GM19043 (cell line): Measurements from ENCODE around the gene SPOPL.
A peak's percentile ranks its signal among the peaks of the same experiment; 100 is the strongest.
"Not testable (repeated sequence)": the region's sequence is repeated elsewhere in the genome, so short reads cannot be mapped to it uniquely, and the experiment has no call there.

Source experiments
- ATAC-seq: cut with Tn5 transposase; IDR thresholded peaks from one replicate; pipeline ENCODE4 v1.9.1; 2021; ENCODE audit warnings: low read depth; ENCODE audit not compliant: unreplicated experiment

The SPOPL gene

DNA sequence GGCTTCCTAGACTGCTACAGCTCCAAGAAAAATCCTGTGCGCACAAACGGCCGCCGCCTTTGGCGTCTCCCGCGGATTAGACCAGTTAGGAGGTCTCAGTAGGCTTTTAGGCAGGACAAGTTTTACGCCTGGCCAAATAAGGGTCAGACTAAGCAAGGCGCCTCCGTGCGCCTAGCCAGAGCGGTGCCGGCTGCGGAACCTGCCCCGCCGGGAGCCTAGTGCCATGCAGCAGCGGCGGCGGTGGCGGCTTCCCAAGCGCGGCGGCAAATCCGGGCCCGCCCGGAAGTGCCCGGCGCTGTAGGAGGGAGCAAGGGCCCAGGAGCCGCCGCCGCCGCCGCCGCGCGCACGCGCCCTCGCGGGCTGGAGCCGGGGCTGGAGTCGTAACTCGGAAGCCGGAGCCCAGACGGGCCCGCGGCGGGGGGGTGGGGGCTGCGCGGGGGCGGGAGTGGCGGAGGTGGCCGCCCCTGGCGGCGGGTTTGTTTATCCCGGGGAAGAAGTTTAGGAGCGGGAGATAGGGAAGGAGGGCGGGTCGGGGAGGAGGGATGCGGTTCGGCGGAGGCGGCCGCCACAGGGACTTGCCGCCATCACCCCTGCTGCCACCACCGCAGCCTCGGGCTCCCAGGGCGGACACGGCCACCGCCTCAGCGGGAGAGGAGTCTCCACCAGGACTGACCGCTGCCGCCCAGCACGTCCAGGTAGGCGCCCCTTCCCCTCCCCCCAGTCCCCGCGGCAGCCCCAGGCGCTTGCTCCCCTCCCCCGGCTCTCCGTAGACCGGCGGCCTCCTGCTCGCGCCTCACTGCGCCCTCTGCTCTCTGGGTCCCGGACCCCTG lies at the start of gene SPOPL:
Gene SPOPL, plus strand, starts transcription at position 346 of the 830 bp plus-strand sequence. CDS start 48,447 bp downstream, outside the sequence.
- ATAC-seq, result peak; percentile 56

DNA sequence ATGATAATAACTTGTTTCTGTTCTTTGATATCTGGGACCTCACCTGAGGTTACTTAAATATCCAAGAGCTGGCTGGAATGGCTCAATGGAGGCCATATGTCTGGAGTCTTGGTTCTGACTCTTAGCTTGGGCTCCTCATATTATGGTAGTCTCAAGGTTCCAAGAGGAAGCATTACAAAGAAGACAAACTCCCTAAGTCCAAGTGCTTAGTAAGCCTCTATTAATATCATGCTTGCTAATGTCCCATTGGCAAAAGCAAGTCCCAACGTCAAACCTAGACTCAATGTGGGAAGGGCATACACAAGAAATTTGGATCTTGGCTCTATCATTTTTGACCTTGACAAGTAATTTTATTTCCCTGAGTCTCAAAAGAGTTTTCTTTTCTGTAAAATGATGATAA lies 49.2 kb upstream of the SPOPL start:
- no peak for ATAC-seq

DNA sequence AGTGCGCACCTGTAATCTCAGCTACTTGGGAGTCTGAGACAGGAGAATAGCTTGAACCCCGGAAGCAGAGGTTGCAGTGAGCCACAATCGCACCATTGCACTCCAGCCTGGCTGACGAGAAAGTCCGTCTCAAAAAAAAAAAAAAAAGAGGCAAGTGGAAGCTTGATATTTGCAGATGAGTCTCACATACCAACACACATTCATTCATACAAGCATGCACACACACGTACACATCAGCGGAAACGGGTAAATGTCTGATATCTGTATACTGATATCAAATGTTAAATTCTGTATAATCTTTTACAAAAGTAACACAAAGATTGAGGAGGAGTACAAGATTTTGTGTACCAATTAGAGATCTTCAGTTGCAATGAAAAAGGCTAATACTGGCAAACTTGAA lies 47.8 kb upstream of the SPOPL start:
- ATAC-seq, result no peak

DNA sequence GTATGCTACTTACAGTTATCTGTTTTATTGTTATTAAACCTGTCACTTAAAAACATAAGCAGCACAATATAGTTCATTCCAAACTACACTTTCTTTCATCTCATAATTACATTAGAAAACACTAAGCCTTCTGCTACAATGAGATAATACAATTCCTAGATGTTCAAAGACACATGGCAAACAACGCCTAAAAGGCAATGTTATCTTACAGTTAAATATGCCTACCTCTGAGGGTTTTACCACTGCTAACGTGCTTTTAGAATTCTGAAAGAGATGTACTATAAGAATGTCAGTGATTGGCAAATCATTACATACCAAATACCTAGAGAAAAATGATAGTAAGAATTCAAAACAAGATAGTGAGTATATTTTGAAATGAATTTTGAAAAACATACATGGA lies 46.8 kb upstream of the SPOPL start:
- no peak for ATAC-seq

DNA sequence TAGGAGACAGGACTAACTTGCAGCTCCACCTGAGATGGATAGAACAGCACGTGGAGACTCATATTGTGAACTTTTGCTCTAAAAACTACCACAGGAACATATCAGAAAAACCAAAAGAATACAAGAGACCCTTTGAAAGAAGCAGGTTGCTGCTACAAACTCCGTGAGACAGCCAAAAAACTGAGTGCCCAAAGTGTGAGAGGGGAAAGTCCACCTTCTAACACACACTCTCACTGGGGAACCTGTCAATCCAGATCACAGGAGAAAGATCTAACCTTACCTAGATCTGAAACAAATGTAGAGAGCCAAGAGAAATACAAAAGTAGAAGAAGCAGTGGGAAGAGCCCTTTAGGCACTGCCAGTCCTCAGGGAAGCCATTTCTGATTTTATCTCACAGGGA lies 46.3 kb upstream of the SPOPL start:
- no peak for ATAC-seq

DNA sequence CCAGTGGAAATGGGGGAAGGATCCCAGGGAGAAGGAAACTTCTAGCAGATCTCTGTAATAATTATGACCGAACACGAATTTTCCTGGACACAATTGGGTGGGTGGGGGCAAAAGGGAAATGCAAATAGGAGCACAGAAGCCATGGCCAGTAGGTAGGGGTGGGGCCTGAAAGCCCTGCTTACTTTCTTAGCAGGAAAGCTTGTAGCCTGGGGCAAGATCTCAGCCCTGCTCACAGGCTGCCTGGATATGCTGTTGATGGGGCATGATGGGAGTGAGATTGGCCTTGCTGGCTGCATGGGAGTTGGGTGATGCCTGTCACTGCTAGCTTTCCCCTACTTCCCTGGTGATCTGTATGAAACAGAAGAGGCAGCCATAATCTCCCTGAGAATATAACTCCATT lies 45.9 kb upstream of the SPOPL start:
- ATAC-seq, result no peak

DNA sequence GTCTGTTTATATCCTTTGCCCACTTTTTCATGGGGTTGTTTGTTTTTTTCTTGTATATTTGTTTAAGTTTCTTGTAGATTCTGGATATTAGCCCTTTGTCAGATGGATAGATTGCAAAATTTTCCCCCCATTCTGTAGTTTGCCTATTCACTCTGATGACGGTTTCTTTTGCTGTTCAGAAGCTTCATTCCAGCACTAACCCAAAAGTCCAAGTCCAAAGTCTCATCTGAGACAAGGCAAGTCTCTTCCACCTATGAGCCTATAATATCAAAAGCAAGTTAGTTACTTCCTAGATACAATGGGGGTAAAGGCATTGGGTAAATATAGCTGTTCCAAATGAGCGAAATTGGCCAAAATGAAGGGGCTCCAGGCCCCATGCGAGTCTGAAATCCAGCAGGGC lies 38.9 kb upstream of the SPOPL start:
- not testable (repeated sequence) for ATAC-seq

DNA sequence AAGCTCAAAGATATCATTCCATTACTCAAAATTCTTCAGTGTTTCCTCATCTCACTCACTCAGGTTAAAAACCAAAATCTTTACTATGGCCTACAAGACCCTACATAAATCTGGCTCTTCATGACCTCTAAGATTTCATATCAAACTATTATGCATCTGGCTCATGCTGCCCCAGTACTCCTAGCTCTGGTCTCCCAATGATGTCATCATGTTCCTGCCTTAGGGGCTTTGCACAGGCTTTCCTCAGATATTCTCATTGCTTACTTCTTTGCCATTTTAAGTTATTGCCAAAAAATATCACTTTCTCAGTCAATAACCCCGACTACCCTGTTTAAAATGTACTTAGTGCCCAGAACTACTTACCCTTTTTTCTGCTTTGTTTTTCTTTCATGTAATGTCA lies 33.0 kb upstream of the SPOPL start:
- no peak for ATAC-seq

DNA sequence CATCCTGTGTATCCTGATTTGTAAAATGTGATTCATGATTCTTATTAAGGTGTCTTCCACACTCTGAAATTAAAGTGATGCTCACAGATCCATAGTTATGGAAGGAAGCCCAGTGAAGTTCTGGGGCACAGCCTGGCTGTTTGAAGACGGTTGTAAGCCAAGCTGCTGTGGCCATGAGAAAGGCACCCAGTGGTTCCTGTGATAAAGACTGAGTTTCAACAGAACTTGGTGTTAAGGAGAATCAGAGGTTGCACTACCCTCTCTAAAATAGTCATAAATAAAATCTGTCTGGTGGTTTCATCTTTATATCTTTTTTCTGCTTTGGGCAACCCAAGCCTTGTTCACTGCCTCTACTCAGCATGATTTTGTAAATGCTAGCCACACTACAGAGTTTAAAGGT lies 32.2 kb upstream of the SPOPL start:
- no peak for ATAC-seq

DNA sequence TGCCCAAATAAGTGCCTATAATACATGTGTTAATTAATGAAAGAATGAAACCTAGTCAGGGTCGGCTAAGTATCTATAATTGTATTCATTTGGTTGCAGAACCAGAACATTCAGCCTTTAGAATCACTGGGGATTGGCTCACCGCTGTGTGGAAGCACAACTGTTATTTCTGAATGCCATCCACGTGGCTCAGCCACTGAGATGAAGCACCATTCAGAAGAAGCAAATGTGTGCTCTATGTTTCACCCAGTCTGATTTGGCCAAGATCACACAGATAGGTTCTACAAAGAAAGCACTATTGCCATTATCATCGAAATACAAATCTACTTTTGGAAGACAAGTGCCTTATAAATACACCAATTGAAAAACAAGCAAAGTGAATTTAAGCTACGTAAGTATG lies 30.6 kb upstream of the SPOPL start:
- ATAC-seq, result no peak

DNA sequence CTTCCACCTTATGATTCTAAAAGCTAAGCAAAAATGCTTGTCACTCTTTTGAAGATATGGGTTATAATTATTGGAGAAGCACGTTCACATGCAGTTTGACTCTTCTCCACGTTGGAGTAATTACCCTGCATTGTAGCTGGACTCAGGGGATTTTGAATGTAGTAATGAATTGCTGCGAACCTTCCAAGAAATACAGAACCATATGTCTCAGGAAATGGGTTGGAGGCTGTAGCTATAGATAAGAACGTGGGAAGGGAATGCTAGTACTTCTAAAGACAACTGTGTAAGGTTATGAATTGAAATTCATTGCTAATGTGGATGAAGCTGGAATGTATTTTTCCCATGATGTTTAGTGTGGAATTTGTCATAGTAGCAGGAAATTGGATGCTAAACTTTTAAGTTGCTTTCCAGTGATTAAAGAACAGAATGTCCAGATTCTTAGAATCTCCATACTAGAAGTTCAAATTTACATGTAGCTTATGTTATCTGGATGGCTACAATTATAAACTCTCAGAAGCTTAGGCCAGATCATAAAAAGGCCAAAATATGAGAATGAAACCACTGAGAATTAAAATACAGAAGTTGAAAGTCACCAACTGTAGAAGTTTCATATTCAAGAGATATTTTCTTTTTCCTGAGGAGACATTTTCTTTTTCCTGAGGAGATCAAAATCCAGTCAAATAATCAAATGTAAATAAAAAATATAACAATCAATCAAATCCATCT lies 27.3 kb upstream of the SPOPL start:
- peak; percentile 34 for ATAC-seq

DNA sequence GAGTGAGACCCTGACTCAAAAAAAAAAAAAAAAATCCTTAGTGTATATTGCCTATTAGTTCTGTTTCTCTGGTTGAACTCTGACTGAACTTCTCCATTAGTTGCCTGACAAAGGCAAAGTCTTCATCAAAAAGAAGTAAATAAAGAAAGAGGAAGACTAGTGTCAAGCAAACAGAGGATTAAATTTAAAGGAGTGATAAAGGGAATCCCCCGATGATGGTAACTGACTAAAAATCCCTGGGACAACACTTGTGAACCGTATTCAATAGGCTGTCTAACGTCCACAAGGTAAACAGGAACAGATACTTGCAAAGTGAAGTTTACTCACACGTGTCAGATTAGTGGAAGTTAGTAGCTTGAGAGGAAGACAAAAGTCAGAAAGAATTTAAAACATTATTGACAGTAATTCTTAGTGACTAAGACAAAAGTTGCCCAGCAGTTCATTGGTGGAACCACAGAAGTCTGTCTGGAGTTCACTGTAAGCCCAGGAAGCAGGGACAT lies 26.2 kb upstream of the SPOPL start:
- peak; percentile 85 for ATAC-seq

DNA sequence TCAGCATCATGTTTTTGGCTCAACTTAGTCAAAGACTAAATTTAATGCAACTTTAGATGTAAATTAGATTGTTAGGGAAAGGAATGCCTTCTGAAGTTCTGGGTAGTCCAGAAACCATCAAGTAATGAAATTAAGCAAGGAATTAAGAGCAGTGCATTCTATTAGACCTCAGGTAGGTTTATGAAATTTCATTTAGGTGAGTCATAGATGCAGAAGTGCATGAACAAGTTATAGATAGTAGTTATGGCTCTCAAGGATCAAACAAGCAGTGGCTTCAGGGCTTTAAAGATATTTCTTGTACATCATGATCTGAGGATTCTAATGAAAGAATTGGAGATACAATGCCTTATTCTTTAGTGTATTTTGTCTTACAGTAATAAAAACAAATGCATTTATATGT lies 25.4 kb upstream of the SPOPL start:
- ATAC-seq, result no peak

DNA sequence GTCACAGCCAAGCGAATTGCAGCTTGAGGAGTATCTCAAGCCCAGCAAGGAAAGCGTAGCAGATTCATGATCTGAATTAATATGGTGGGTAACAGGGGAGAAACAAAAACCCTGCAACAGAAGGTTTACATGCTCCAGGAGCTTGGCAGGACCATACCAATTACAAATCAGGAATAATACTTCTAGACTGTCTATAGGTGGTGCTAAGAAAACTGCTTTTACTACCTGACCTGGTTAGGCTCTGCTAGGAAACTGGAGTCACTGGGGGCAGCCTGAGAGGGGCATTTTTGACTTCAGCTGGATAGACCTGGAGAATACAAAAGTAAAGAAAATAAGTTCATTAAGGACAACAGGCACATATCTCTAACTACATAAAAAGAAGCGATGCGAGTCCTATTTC lies 24.6 kb upstream of the SPOPL start:
- ATAC-seq, result no peak

DNA sequence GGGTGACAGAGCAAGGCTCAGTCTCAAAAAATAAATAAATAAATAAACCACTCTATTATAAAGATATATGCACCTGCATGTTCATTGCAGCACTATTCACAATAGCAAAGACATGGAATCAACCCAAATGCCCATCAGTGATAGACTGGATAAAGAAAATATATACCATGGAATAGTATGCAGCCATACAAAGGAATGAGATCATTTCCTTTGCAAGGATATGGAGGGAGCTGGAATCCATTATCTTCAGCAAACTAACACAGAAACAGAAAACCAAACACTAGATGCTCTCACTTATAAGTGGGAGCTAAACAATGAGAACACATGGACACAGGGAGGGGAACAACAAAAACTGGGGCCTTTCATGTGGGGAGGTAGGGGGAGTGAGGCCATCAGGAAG lies 18.8 kb upstream of the SPOPL start:
- not testable (repeated sequence) for ATAC-seq

DNA sequence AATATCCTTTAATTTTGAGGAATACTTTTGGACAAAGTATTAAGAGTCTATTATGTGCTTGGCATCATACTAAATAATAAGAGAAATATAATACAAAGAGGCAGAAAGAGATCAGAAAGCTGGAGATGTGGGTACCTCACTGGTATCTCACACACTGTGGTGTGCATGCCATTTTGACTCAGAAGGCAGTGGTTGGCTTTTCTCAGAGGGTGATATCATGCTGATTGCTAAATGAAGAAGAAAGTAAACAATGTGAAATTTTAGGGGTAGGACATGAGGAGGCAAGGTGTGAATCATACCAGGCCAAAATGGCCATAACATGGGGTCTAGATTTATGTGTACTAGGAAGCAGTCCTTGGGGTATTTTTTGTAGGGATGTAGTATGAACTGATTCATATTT lies 16.6 kb upstream of the SPOPL start:
- no peak for ATAC-seq

DNA sequence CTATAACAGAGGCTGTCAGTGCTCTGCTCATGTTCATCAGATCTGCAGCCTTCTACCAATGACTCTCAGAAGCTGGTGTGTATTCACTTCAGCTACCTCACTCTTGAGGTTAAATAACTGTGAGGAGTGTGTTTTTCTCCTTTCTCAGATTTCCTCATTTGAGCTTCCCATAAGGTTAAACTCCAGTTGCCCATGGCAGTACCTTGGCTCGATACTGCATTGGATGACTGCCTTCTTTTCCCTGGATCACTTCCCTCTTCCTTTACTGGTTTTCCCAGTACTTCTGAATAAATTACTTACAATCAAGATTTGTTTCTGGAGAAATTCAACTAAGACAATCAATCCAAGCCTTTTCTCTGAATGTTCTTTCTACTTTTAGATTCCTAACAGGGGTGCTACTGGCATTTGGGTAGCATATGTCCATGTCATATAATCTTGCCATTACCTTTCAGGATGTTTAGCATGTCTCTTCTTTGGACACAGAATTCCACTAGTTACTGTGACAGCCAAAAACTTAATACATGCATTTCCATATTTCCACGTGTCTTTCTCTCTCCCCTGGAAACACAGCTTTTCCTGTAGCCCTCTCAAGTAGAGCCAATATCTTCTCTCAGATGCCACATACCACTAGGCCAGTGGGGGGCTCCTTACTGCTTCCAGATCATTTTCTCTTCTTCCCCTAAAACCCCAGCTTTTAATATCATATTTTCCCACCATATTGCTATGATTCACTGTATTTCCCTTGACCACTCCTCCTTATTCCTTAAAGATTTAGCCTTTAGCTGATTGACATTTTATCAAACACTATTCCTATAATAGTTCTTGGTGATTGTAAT lies 15.0 kb upstream of the SPOPL start:
- no peak for ATAC-seq

DNA sequence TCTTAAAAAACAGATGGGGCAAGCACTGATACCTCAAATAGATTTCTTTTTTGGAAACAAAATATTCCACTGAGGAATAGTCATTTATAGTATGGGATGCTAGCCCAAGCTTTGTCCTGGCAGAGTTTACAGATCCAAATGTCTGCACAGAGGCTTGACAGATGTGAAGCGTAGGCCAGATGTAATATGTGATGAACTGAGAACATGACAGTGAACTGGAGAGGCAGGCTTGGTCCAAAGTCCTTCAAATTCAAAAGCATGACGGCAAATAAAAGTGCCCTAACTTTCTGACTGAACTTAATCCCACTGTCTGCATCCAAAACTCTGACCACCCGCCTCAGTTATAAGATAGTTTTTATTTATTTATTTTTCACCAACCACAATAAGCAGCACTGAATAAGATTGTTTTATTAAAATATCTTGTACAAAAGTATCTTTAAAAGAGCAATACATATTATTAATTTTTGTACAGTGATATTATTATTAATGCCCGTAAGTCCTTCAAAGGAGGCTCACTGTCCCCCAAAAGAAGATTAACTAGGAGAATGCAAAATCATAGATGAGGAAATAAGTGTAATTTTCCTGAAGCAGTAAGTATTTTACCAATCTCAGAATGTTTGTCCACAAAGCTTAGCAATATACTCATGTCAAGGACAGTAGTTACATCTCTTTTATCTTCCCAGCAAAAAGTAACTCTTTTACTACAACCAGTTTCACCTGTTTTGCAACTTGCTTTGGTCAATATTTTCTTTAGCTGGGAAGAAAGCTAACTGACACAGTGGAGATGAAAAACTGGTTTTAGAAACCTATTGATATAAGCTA lies 10.7 kb upstream of the SPOPL start:
- no peak for ATAC-seq

DNA sequence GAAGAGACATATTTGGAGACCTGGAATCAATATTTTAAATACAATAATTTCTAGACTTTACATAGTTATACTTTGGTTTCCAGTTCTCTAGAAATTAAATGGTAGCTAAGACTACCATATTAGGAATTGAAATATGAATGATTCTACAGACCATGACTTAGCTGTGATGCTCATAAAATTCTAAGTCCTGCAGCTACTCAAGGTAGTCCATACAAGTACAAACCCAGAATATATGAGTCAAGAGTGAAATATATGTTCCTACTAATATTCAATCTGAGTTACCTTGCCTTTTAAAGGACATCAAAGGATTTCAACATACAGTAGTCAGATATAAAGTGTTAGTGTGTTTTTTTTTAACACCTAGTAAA lies 10.1 kb upstream of the SPOPL start:
- ATAC-seq, result no peak

DNA sequence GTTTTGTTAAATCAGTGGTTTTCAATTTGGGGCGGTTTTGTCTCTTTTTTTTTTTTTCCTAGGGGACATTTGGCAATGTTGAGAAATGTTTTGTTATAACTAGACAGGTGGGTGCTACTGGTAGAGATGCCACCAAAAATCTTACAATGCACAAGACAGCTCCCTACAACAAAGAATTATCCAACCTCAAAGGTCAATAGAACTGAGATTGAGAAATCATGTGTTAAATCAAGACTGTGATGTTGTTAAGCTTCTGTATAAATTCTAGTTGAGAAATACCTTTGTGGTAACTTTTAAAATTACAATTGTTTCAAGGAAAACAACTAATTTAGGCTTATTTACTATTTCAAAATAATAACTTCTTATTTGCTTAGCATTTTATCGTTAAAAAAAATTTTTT lies 9.4 kb upstream of the SPOPL start:
- no peak for ATAC-seq
